Activated CD4-positive, alpha-beta T cell treated with anti-CD3 and anti-CD28 coated beads, Interleukin-2, amount 50 U/mL, for 16 hours (primary cell): Measurements from ENCODE around the gene CNOT10.
"Not testable (repeated sequence)": the region's sequence is repeated elsewhere in the genome, so short reads cannot be mapped to it uniquely, and the experiment has no call there.

ENCODE experiments used
- DNase-seq: peaks from one replicate; pipeline ENCODE4 v3.0.0-alpha.2; 2020

Gene CNOT10, protein sequence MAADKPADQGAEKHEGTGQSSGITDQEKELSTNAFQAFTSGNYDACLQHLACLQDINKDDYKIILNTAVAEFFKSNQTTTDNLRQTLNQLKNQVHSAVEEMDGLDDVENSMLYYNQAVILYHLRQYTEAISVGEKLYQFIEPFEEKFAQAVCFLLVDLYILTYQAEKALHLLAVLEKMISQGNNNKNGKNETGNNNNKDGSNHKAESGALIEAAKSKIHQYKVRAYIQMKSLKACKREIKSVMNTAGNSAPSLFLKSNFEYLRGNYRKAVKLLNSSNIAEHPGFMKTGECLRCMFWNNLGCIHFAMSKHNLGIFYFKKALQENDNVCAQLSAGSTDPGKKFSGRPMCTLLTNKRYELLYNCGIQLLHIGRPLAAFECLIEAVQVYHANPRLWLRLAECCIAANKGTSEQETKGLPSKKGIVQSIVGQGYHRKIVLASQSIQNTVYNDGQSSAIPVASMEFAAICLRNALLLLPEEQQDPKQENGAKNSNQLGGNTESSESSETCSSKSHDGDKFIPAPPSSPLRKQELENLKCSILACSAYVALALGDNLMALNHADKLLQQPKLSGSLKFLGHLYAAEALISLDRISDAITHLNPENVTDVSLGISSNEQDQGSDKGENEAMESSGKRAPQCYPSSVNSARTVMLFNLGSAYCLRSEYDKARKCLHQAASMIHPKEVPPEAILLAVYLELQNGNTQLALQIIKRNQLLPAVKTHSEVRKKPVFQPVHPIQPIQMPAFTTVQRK

DNA sequence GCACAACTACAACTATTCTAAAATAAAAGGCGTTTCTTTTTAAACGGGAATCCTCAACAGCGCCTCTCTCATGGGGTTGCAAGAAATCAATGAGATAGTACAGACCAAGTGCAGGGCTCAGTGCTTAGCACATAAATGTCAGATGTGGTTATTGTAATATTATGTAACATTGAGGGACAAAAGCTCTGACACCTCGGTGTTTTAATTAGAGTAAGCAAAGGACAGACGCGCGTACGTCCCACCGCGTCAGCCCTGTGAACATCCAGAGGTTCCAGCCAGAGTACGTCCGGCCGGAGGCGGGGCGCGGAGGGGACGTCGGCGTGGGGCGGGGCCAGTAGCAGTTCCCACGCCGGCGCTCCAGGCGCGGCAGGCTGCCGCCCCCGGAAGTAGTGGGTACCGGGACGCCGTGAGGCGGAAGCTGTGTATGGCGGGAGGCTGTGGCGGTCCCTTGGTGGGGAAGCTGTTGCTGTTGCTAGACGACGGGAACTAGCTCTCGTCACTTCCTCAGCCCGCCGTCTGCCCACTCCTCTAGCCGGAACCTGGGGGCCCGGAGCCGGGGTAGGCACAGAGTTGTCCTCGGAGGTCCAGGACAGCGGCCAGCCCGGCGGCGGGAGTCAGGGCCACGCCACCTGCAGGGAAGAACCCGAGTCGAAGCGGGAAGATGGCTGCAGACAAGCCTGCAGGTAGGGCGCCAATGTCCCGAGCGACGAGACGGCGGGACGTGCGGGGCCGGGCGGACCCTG is at the start of gene CNOT10:
CNOT10 (plus strand) TSS at position 389 of the 743 bp plus-strand sequence; CDS start at position 662, 273 bp downstream.
- peak; percentile 98 for DNase-seq

DNA sequence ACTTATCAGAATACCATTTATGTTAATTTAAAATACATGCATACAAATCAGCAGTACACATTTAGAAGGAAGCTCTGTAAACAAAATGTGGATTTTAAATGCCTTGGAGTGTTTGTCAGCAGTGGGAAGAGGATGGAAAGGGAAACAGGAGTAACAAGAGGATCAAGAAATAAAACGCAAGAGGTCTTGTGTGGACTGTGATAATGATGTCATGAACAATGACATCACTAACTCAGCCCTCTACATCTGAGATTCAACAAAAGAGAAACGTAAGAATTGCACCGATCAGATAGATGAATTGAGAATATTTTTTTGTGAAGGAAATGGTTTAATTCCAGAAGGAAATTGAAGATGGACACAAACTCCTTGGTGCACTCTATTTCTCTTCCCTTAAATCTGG is 44.0 kb upstream of the CNOT10 start:
- no peak for DNase-seq

DNA sequence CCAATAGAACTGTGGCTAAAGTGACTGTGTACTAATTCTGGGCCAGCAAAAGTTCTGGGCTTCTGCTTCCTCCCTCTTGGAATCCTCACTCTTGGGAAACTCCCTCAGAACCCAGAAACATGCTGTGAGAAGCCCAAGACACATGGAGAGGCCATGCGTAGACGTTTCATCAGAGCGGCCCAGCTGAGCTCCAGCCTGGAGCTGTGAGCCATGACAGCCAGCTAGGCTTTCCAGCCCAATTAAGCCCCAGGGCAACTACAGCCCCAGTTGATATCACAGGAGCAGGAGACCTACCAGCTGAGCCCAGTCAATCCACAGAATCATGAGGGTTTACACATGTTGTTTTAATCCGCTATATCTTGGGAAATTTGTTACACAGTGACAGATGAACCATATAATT is 43.6 kb upstream of the CNOT10 start:
- DNase-seq, result no peak

DNA sequence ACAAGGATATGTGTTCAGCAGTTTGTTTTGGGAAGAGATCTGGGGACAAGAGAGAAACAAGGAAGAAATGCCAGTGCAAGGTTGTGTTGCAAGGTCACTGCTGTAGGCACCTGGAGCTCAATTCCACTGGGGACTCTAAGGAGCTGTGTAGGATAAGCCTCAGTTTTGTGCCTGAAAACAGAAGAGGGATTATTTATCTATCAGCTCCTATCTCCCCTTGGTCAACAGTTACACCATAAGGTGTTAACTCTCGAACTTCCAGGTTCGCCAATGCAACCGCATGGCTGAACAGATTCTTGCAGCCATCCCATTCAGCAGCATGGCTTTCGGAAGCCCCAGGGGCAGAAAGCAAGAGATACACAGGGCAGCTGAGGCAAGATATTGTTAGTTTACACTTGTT is 41.6 kb upstream of the CNOT10 start:
- DNase-seq, result no peak

DNA sequence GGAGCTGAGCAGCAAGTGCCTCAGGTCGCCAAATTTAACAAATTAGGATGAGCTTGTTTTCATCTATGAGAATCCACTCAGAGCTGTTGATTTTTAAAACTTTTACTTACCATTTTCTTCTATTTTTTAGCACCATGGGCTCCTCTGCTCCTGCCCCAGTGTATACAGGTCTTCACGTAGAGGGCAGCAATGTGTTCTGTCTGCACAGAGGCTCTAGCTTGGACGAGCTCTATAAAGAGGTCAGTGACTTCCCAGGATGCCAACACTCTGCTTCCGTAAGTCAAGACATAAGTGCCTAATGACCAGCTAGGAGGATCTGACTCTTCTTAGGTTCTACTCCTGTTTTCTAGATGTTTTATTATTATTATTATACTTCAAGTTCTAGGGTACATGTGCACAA is 41.2 kb upstream of the CNOT10 start:
- DNase-seq, result no peak

DNA sequence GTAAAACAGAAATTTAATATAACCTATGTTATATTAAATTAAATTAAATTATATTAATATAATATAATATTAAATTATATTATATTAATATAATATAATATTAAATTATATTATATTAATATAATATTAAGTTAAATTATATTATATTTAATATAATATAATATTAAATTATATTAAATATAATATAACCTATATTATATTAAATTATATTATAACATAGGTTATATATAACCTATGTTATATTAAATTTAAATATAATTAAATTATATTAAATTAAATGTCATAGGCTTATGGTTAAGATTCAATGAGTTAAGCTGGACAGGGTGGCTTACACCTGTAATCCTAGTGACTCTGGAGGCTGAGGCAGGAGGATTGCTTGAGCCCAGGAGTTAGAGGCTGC is 40.6 kb upstream of the CNOT10 start:
- DNase-seq, result no peak

DNA sequence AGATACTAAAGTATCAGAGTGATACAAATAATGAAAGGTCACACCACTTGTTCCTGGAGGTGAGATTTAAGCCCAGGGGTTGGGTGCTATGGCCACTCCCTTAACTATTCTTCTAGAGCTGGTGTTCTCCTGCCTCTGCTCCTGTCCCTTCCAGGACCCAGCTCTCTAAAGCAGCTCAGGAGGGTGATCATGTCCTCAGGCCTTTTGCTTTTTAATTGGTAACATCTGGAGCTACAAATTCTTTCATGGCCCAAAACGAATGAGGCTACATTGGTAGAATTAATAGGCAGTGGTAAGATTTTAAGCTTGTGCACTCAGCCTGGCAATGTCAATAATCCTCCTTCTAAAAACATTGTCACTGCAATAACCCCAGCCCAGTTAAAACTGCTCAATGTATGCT is 38.2 kb upstream of the CNOT10 start:
- no peak for DNase-seq

DNA sequence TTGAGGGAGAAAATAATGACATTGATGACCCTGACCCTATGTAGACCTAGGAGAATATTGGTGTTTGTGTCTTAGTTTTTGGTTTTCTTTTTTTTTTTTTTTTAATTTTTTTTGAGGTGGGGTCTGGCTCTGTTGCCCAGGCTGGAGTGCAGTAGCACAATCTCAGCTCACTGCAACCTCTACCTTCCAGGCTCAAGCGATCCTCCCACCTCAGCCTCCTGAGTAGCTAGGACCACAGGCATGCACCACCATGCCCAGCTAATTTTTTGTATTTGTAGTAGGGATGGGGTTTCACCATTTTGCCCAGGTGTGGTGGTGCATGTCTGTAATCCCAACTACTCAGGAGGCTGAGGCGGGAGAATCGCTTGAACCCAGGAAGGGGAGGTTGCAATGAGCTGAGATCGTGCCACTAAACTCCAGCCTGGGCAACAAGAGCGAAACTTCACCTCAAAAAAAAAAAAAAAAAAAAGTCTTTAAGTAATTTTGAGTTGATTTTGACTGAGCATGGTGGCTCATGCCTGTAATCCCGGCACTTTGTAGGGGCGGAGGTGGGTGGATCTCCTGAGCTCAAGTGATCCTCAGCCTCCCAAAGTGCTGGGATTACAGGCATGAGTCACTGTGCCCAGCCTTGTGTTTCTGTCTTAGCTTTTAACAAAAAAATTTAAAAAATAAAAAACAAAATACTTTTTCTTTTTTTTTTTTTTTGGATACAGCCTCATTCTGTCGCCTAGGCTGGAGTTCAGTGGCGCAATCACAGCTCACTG is 32.5 kb upstream of the CNOT10 start:
- not testable (repeated sequence) for DNase-seq

DNA sequence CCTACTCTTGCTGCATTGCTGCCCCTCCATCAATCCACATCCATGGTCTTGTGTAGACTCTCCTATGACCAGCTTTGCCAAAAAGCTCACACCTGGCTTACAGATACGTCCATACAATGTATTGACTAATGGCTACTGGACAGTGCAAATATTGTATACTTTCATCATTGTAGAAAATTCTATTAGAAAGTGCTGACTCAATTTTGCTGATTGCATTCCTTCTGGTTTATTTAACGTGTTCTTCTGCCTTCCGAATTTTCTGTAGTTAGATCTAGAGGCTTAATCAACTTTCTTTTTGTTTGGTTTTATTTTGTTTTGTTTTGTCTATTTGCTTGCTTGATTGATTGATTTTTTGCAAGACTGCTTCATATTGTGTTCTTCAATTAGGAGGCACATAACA is 29.8 kb upstream of the CNOT10 start:
- DNase-seq, result no peak

DNA sequence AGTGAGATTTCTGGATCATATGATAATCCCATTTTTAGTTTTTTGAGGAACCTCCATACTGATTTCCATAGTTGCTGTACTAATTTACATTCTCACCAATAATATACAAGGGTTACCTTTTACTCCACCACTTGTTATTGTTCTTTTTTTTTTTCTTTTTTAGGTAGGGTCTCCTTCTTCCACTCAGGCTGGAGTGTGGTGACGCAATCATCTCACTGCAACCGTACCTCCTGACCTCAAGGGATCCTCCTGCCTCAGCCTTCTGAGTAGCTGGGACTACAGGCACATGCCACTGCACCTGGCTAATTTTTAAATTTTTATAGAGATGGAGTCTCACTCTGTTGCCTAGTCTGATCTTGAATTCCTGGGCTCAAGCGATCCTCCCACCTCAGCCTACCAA is 24.4 kb upstream of the CNOT10 start:
- DNase-seq, result no peak

DNA sequence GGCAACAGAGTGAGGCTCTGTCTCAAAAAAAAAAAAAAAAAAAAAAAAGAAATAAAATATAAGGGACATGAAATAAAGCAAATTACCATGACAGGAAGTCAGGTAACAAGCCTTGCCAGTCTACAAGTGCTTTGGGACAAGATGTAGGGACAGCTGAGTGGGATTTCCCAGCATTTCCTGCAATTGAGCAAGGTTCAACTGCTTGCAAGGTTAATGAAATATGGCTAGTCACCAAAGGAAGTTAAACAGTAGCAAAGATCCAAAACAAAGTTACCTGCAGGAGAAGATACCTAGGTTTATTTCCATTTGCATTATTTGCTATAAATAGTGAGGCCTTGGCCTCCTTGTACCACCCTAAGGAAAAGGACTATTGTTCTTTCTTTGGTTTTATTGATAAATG is 22.3 kb upstream of the CNOT10 start:
- DNase-seq, result no peak

DNA sequence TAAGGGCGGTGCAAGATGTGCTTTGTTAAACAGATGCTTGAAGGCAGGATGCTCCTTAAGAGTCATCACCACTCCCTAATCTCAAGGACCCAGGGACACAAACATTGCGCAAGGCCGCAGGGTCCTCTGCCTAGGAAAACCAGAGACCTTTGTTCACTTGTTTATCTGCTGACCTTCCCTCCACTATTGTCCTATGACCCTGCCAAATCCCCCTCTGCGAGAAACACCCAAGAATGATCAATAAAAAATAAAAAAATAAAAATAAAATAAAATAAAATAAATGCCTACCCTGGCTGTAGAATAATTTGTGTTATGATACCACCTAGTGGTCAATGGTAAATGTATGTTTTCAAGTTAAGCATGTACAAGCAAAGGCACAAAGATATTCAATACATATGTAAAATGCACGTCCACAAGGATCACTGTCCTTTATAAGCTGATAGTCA is 20.3 kb upstream of the CNOT10 start:
- peak; percentile 46 for DNase-seq

DNA sequence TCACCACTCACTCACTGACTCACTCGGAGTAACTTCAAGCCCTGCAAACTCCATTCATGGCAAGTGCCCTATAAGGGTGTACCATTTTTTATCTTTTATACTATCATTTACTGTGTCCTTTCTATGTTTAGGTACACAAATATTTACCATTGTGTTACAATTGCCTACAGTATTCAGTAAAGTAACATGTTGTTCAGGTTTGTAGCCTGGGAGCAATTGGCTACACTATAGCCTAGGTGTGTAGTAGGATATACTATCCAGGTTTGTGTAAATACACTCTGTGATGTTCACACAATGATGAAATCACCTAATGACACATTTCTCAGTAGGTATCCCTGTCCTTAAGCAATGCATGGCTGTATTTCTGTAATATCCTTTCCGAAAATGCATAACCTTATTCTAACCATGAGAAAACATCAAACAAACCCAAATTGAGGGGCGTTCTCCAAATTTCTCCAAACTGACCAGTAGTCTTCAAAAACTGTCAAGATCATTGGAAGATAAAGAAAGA is 17.9 kb upstream of the CNOT10 start:
- DNase-seq, result no peak

DNA sequence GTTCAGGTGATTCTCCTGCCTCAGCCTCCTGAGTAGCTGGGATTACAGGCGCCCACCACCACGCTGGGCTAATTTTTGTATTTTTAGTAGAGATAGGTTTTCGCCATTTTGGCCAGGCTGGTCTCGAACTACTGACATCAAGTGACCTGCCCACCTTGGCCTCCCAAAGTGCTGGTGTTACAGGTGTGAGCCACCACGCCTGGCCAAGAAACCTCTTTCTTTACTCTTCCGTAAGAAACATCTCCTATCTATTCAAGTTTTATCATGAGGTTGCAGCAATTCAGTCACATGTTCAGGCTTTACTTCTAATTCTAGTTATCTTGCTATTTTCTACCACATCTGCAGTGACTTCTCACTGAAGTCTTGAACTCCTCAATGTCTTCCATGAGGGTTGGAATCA is 15.8 kb upstream of the CNOT10 start:
- DNase-seq, result not testable (repeated sequence)

DNA sequence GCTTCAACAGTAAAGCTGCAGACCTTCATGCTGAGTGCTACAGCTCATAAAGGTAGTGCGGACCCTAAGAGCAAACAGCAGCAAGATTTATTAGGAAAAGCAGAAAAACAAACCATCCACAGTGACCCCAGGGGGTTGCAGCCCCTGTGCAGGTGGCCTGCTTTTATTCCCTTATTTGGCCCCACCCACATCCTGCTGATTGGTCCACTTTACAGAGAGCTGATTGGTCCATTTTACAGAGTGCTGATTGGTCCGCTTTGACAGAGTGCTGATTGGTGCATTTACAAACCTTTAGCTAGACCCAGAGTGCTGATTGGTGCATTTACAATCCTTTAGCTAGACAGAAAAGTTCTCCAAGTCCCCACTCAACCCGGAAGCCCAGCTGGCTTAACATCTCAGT is 11.3 kb upstream of the CNOT10 start:
- DNase-seq, result not testable (repeated sequence)

DNA sequence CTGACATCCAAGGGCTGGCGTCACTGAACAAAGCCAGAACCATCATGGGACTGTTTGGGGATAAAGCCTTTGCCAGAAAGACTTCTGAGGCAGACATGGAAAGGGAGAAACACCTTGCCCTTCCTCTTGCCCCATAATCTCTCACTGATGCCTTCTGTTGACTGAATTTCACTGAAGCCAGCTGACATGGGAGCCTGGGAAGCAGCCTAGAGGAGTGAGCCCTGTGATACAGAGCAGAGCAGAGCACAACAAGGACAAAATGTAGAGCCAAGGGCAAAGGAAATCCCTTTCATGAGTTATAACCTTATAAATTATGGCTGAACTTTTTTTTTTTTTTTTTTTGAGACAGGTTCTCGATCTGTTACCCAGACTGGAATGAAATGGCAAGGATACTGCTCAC is 9.8 kb upstream of the CNOT10 start:
- no peak for DNase-seq

DNA sequence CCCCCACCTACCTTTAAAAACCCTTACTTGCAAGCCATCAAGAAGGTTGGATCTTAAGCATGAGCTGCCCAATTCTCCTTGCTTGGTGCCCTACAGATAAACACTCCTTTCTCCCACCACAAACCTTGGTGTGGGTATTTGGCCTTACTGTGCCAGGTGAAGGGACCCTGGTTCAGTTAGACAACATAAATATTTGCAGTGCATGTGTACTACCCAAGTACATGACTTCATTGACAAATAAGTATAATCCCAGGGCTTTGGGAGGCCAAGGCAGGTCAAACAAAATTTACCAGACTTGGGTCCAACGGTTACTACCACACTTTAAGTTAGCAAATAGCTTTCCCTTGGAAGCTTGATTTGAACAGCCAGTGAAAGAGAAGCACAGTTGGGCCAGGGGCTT is 9.3 kb upstream of the CNOT10 start:
- DNase-seq, result no peak

DNA sequence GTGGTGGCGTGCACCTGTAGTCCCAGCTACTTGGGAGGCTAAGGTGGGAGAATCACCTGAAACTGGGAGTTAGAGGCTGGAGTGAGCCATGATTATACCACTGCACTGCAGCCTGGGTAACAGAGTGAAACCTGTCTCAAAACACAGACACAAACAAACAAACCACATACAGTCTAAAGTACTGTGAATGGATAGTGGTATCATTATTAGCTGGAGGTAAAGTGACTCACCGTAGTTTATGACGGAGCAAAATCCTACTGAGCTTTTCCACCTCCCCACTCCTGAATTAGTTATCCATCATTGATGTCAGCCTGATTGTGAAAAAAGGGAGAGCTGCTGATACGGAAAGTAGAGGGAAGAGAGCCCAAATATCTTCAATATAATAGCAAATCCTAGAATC is 3.2 kb upstream of the CNOT10 start:
- peak; percentile 34 for DNase-seq

DNA sequence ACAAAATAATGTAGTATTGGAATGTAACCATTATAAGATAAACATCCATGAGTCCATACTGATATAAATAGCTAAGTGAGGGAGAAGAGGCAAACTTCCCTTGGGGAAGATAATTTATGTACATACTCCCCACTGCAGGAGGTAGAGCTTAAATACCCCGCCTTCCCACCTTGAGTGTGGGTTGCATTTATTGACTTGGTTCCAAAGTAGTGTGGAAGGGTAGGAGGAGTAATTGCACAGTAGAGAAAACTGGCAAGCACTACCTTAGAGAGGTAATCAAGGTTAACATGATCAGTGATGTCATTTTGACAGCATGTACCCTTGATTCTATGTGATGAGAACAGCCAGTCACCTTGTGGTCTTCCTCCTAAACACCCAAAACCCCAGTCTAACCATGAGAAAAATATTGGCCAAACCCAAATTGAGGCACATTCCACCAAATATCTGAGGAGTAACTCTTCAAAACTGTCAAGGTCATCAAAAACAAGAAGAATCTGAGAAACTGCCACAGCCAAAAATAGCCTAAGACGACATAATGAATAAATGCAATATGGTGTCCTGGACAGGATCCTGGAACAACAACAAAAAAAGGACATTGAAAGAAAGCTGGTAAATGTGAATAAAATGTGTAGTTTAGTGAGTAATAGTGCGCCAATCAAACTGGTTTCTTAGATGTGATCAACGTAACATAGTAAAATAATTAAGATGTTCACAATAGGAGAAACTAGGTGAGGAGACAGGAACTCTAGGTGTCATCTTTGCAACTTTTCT is 774 bp upstream of the CNOT10 start:
- DNase-seq, result no peak

DNA sequence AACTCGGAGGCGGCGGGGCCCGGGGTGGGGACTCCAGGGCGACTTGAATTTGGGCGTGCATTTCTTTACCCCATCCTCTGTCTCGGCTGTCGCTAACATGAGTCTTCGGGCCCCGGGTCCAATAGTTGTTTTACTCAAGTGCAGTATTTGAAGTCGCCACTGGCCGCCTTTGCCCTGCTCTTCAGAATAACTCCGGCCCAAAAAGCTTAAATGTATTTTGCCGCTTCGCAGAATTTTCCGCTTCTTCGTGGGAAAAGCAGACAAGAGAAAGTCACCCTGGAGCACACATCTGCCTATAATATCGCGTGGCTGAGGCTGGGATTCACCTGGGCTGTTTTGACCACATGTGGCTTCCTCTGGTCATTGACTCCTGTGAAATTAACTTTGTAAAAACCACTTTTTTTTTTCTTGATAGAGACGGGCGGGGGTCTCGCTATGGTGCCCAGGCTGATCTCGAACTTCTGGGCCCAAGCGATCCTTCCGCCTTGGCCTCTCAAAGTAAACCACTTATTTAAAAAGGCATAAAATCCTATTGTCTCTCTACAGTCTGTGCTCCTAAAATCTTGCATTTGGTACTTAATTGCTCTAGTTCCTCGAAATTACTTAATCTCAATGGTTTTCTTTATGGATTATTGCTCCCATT is 676 bp downstream of the CNOT10 start:
- peak; percentile 24 for DNase-seq

DNA sequence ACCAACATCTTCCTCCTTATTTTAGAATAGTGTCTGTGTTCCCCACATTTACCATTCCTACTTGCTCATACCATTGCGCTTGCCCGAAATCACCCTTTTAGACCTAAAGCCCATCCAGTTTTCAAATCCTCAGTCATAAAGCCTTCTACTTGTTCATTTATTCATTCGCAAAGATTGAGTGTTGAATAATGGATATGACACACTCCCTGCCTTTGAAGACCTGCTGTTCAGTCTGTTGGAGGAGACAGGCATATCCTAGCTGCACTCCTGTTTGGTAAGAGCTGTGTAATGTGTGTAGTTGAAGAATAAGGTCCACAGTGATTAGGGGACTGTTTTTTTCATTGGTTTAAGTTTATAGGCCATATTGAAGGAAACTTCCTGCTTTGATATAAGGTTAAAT is 1.7 kb downstream of the CNOT10 start:
- DNase-seq, result no peak
